Endothelial cell of umbilical vein (primary cell): Measurements from ENCODE around the gene TTBK1. TPM values are rescaled to one million over a fixed set of nuclear protein-coding genes. Genes with fewer than 3 reads are reported as not detected.

ENCODE experiments used
- BruUV-seq: library from RNA; stranded (reverse); fragments of 400-500 nt; replicated peaks from 2 replicates; lab custom pipeline; 2021; lab: Mats Ljungman, UMichigan
- CTCF ChIA-PET: fragments of 300-600, 350-600 bp; sonication (Branson Sonifier 250); formaldehyde crosslinking; loops from one replicate; lab custom pipeline; 2021; ENCODE audit warnings: antibody characterized with exemption, inconsistent platforms; lab: Charles Lee
- POLR2A ChIA-PET: fragments of 300-600, 350-600 bp; sonication (Branson Sonifier 250); formaldehyde crosslinking; loops from one replicate; lab custom pipeline; 2021; ENCODE audit warnings: antibody characterized with exemption, inconsistent platforms; lab: Charles Lee
- DNase-seq: peaks from one replicate; pipeline ENCODE4 v3.0.0-alpha.2; 2011; ENCODE audit warnings: low read depth, low spot score
- FAIRE-seq: peaks from 2 replicates; lab custom pipeline; 2011; peaks lifted over from hg19 to GRCh38; lab: Jason Lieb, UNC
- H2AFZ ChIP-seq: 2 replicates; pipeline ENCODE4 v1.6.0; 2012; ENCODE audit warnings: low read depth, low read length, control low read depth, inconsistent platforms
- H3K27ac ChIP-seq: 2 replicates; pipeline ENCODE4 v1.5.1; 2011; ENCODE audit warnings: low read depth, mild to moderate bottlenecking, control low read depth, low read length, moderate library complexity; ENCODE audit not compliant: insufficient read depth
- H3K27me3 ChIP-seq, 2 experiments: 2 replicates each; pipeline versions ENCODE4 v1.6.0 to v1.6.1; 2011; ENCODE audit warnings: low read length in 2 of 2, mixed read lengths in 1 of 2; ENCODE audit not compliant: control insufficient read depth in 2 of 2, insufficient read depth in 2 of 2
- H3K36me3 ChIP-seq, 2 experiments: 2 replicates in 1 of 2; 3 replicates in 1 of 2; pipeline ENCODE4 v1.5.1; 2011; ENCODE audit warnings: low read length in 2 of 2, mild to moderate bottlenecking in 1 of 2, moderate library complexity in 1 of 2; ENCODE audit not compliant: control insufficient read depth in 2 of 2, insufficient read depth in 2 of 2; ENCODE audit errors: extremely low read depth in 1 of 2
- H3K4me1 ChIP-seq: 3 replicates; pipeline ENCODE4 v1.5.1; 2011; ENCODE audit warnings: mild to moderate bottlenecking, low read length; ENCODE audit not compliant: control insufficient read depth, insufficient read depth; ENCODE audit errors: extremely low read depth
- H3K4me2 ChIP-seq: 2 replicates; pipeline ENCODE4 v1.6.1; 2011; ENCODE audit warnings: low read length, control low read depth, mixed read lengths; ENCODE audit not compliant: insufficient read depth
- H3K4me3 ChIP-seq, 3 experiments: fragments of 200-600 bp in 1 of 3; sonication (generic), shearing (Covaris generic) in 1 of 3; replicated peaks in 1 of 3; 2 replicates each; pipeline ENCODE4 v1.5.1; 2011 to 2016; ENCODE audit warnings: control low read depth in 3 of 3, low read length in 3 of 3, mild to moderate bottlenecking in 2 of 3, inconsistent platforms in 1 of 3, low read depth in 1 of 3, moderate library complexity in 1 of 3; ENCODE audit not compliant: insufficient read depth in 1 of 3
- H3K79me2 ChIP-seq: 2 replicates; pipeline ENCODE4 v1.6.0; 2012; ENCODE audit warnings: low read length, inconsistent platforms; ENCODE audit not compliant: control insufficient read depth, insufficient read depth
- H3K9ac ChIP-seq: replicated peaks from 2 replicates; pipeline ENCODE3; 2011; ENCODE audit warnings: low read length, control low read depth; ENCODE audit not compliant: insufficient read depth; ENCODE audit errors: extremely low read depth
- H3K9me1 ChIP-seq: replicated peaks from 3 replicates; pipeline ENCODE4 v1.6.0; 2011; ENCODE audit warnings: mild to moderate bottlenecking, low read length; ENCODE audit not compliant: control insufficient read depth, insufficient read depth; ENCODE audit errors: extremely low read depth
- H3K9me3 ChIP-seq: replicated peaks from 2 replicates; pipeline ENCODE4 v1.5.1; 2012; ENCODE audit warnings: low read length, inconsistent platforms; ENCODE audit not compliant: control insufficient read depth, insufficient read depth
- H4K20me1 ChIP-seq: replicated peaks from 2 replicates; pipeline ENCODE3; 2011; ENCODE audit warnings: mild to moderate bottlenecking, low read length; ENCODE audit not compliant: control insufficient read depth, insufficient read depth; ENCODE audit errors: extremely low read depth
- EZH2 ChIP-seq: IDR thresholded peaks from 2 replicates; pipeline ENCODE4 v1.6.1; 2012; ENCODE audit warnings: borderline replicate concordance, low read depth, mild to moderate bottlenecking, moderate library complexity, low read length, inconsistent platforms; ENCODE audit not compliant: severe bottlenecking
- FOS ChIP-seq: IDR thresholded peaks from 2 replicates; pipeline ENCODE4 v1.6.1; 2011; ENCODE audit warnings: mild to moderate bottlenecking, low read length, moderate library complexity, borderline replicate concordance; ENCODE audit not compliant: insufficient read depth
- GATA2 ChIP-seq: IDR thresholded peaks from 2 replicates; pipeline ENCODE4 v1.7.0; 2011; ENCODE audit warnings: low read depth, mild to moderate bottlenecking, moderate library complexity, mixed read lengths, low read length; ENCODE audit not compliant: insufficient read length, insufficient read depth
- POLR2A ChIP-seq: IDR thresholded peaks from 2 replicates; pipeline ENCODE4 v1.6.1; 2012; ENCODE audit warnings: low read depth, mild to moderate bottlenecking, control low read depth, low read length
- POLR2AphosphoS5 ChIP-seq: IDR thresholded peaks from 2 replicates; pipeline ENCODE4 v1.6.1; 2012; ENCODE audit warnings: low read depth, mild to moderate bottlenecking, control low read depth, low read length, moderate library complexity; ENCODE audit not compliant: insufficient read depth
- dilution Hi-C: fragments of 300-500 bp; cut with MboI; formaldehyde crosslinking; loops from one replicate; pipeline ENCODE4 v1.15.0; 2019; ENCODE audit warnings: low sequenced_read_pairs; ENCODE audit not compliant: extremely low pct_ligation_motif_present
- intact Hi-C: fragments of 100-400 bp; cut with micrococcal nuclease; formaldehyde crosslinking; loops from one replicate; pipeline ENCODE4 v1.10.0; 2022
- polyA plus RNA-seq, 4 experiments: library from polyadenylated mRNA; depleted of rRNA in 3 of 4; stranded (reverse) in 3 of 4; unstranded in 1 of 4; fragments of >200 nt; gene quantifications; 2 replicates each; pipeline versions ENCODE4 v1.2.1 to v1.2.3, GENCODE V29; 2011 to 2012; ENCODE audit warnings: missing spikeins in 1 of 4
- total RNA-seq: library from RNA; stranded (reverse); gene quantifications from 2 replicates; pipeline ENCODE4 v1.2.3, GENCODE V29; 2021
- TF ChIP-seq, protein P1 (sequence below): IDR thresholded peaks from 2 replicates; pipeline ENCODE4 v1.6.1; 2011; ENCODE audit not compliant: insufficient read depth, insufficient read length
- TF ChIP-seq, protein P2 (sequence below), 2 donors: IDR thresholded peaks; 1 replicate in 1 of 2; 2 replicates in 1 of 2; pipeline ENCODE4 v1.5.1; 2011; ENCODE audit warnings: low read length in 2 of 2, mild to moderate bottlenecking in 2 of 2, moderate library complexity in 2 of 2, control low read depth in 1 of 2, inconsistent platforms in 1 of 2, low read depth in 1 of 2; ENCODE audit not compliant: insufficient read depth in 1 of 2; ENCODE audit errors: extremely low read depth in 1 of 2

TTBK1 gene
- total and polyA plus RNA-seq, 2 donors (not counting 3 experiments of a cell fraction or from before 2014, with no cell fraction given) = 0.06 TPM; not detected in 1

DNA sequence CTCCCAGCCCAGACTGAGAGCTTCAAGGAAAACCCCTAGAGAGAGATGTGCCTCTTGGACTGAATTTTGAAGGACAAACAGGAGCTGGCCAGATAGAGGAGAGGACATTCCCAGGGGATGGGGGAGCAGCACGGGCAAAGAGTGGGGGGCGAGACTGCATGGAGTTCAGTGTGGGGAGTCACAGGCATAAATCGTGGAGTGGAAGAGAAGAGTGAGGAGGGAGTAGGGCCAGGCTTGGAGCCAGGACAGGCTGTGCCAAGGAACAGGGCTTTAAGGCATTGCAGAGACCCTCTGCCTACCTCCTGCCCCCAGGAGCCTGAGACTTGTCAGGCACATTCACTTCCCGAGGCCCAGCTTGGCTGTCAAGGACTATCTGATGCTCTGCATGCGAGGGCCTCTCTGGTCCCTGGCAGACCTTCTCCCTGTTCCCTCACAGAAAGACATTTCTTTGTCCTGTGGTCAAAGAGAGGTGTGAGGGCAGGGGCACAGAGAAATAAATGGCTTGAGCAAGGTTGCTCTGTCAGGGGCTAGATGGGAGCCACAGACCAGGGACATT is 49.6 kb downstream of the TTBK1 start:
- H3K27me3 ChIP-seq = peaks cover 2 to 15% of the 10 kb centered on the region in 2 experiments
- BruUV-seq = no TSS peak
- no peaks in the 10 kb centered on the region for H3K4me1 ChIP-seq
- H3K4me2 ChIP-seq = no peak overlapping the region
- POLR2A ChIA-PET = no interaction called here
- CTCF ChIA-PET = no interaction called here
- no peak overlapping the region for H2AFZ ChIP-seq
- no peaks in the 10 kb centered on the region for H3K79me2 ChIP-seq
- H3K27ac ChIP-seq = no peak overlapping the region
- H4K20me1 ChIP-seq = no peaks in the 10 kb centered on the region
- no peak for DNase-seq
- no peaks in the 10 kb centered on the region for H3K9me3 ChIP-seq
- no peaks in the 10 kb centered on the region for H3K36me3 ChIP-seq
- no peak overlapping the region for H3K9ac ChIP-seq
- H3K9me1 ChIP-seq = no peaks in the 10 kb centered on the region
- FAIRE-seq = no peak
- H3K4me3 ChIP-seq = no peak overlapping the region
- dilution Hi-C loops = no loop called here
- intact Hi-C loops = no loop called here
- TF ChIP-seq, protein P1, sequence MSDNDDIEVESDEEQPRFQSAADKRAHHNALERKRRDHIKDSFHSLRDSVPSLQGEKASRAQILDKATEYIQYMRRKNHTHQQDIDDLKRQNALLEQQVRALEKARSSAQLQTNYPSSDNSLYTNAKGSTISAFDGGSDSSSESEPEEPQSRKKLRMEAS = no peak
- TF ChIP-seq EZH2 (no peak), POLR2AphosphoS5 (no peak), POLR2A (no peak), FOS (no peak), GATA2 (no peak)
- TF ChIP-seq, protein P2, sequence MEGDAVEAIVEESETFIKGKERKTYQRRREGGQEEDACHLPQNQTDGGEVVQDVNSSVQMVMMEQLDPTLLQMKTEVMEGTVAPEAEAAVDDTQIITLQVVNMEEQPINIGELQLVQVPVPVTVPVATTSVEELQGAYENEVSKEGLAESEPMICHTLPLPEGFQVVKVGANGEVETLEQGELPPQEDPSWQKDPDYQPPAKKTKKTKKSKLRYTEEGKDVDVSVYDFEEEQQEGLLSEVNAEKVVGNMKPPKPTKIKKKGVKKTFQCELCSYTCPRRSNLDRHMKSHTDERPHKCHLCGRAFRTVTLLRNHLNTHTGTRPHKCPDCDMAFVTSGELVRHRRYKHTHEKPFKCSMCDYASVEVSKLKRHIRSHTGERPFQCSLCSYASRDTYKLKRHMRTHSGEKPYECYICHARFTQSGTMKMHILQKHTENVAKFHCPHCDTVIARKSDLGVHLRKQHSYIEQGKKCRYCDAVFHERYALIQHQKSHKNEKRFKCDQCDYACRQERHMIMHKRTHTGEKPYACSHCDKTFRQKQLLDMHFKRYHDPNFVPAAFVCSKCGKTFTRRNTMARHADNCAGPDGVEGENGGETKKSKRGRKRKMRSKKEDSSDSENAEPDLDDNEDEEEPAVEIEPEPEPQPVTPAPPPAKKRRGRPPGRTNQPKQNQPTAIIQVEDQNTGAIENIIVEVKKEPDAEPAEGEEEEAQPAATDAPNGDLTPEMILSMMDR (IDR thresholded peaks at IDR 0.05; ENCODE audit: extremely low read depth in 1 of 2, insufficient read depth in 1 of 2, low read depth in 1 of 2, low read length in 2 of 2) = no peak
